SK-N-MC (cell line): ENCODE data around the gene KNTC1.
"Not testable (repeated sequence)": the region's sequence is repeated elsewhere in the genome, so short reads cannot be mapped to it uniquely, and the experiment has no call there.

Experiments
- EZH2 ChIP-seq: fragments of 200-600 bp; sonication (generic); IDR thresholded peaks from one replicate; pipeline ENCODE4 v1.6.1; 2017; ENCODE audit warnings: antibody characterized with exemption
- FOXP2 ChIP-seq: optimal IDR thresholded peaks from 2 replicates; pipeline ENCODE3; 2011; ENCODE audit warnings: mild to moderate bottlenecking, moderate library complexity; ENCODE audit not compliant: insufficient read depth; ENCODE audit errors: extremely low read length, control extremely low read depth
- POLR2AphosphoS5 ChIP-seq: IDR thresholded peaks from 2 replicates; pipeline ENCODE4 v1.6.1; 2012; ENCODE audit warnings: mild to moderate bottlenecking, low read depth, low read length, borderline replicate concordance

- not testable (repeated sequence) for TF ChIP-seq FOXP2, POLR2AphosphoS5, EZH2
Observed at GRCh38 chr12:122570006-122570405, 43.0 kb downstream of the KNTC1 start.
